Nucleus accumbens (tissue), 56 donors: Measurements from ENCODE around the gene AURKAIP1.

Experiments used
- DNase-seq, 56 donors: peaks; one replicate each; lab custom pipeline; 2025; lab: John Stamatoyannopoulos, UW

AURKAIP1 gene

GRCh38 chr1:1324084-1324523, 50.9 kb downstream of the AURKAIP1 start:
- no peak for DNase-seq
